K562 (cell line): Measurements from ENCODE around the gene PAX5. TPM values are rescaled to one million over a fixed set of nuclear protein-coding genes. Genes with fewer than 3 reads are reported as not detected.

Source experiments
- BMI1 ChIP-seq: fragments of 150-350 bp; IDR thresholded peaks from 2 replicates; pipeline ENCODE4 v1.6.1; 2014; ENCODE audit warnings: low read length
- CEBPB ChIP-seq: fragments of 450-650 bp; IDR thresholded peaks from 2 replicates; pipeline ENCODE4 v1.6.1; 2016; ENCODE audit warnings: missing genetic modification characterization, missing compliant biosample characterization
- CEBPG ChIP-seq, 3 experiments: fragments of 200-800 bp in 1 of 3; sonication (Bioruptor generic) in 1 of 3; sonication (generic) in 1 of 3; formaldehyde crosslinking in 1 of 3; IDR thresholded peaks in 2 of 3; conservative IDR thresholded peaks in 1 of 3; 2 replicates each; pipeline versions ENCODE4 v1.6.1 to v1.8.0; 2016 to 2022; ENCODE audit warnings: missing compliant biosample characterization in 2 of 3, missing genetic modification characterization in 2 of 3, mild to moderate bottlenecking in 1 of 3, missing genetic modification reagents in 1 of 3
- ELF1 ChIP-seq: fragments of 200-800 bp; sonication (Bioruptor generic); IDR thresholded peaks from 2 replicates; pipeline ENCODE4 v1.6.1; 2016; ENCODE audit warnings: missing genetic modification characterization, missing compliant biosample characterization
- EP300 ChIP-seq: IDR thresholded peaks from 2 replicates; pipeline ENCODE4 v1.6.1; 2012; ENCODE audit warnings: low read length, improper control_type of control experiment
- FOXA1 ChIP-seq: fragments of 450-650 bp; IDR thresholded peaks from 2 replicates; pipeline ENCODE4 v1.6.1; 2016; ENCODE audit warnings: mild to moderate bottlenecking, borderline replicate concordance
- HBP1 ChIP-seq: fragments of 450-650 bp; formaldehyde crosslinking; IDR thresholded peaks from 2 replicates; pipeline ENCODE4 v1.4.0; 2022; ENCODE audit warnings: missing genetic modification characterization
- IFI16 ChIP-seq: fragments of 250-450 bp; sonication (Bioruptor Pico); IDR thresholded peaks from 2 replicates; pipeline ENCODE4 v2.1.2; 2022; ENCODE audit warnings: mild to moderate bottlenecking, inconsistent platforms
- LCOR ChIP-seq: sonication (generic); formaldehyde crosslinking; IDR thresholded peaks from 2 replicates; pipeline ENCODE4 v1.8.0; 2022; ENCODE audit warnings: mild to moderate bottlenecking, missing genetic modification reagents
- NFE2L1 ChIP-seq: fragments of 450-650 bp; IDR thresholded peaks from 2 replicates; pipeline ENCODE4 v1.6.1; 2016; ENCODE audit warnings: missing genetic modification characterization, low read depth, mild to moderate bottlenecking, missing compliant biosample characterization, moderate library complexity, borderline replicate concordance
- RB1 ChIP-seq: fragments of 450-650 bp; IDR thresholded peaks from 2 replicates; pipeline ENCODE4 v1.6.1; 2017; ENCODE audit warnings: low read depth, mild to moderate bottlenecking
- RBM15 ChIP-seq: fragments of 200-400 bp; formaldehyde crosslinking; IDR thresholded peaks from 2 replicates; pipeline ENCODE4 v1.6.1; 2018; ENCODE audit warnings: mild to moderate bottlenecking, low read length, moderate library complexity; ENCODE audit not compliant: insufficient read depth
- RFX1 ChIP-seq: fragments of 450-650 bp; IDR thresholded peaks from 2 replicates; pipeline ENCODE4 v1.6.1; 2016; ENCODE audit warnings: mild to moderate bottlenecking, moderate library complexity
- SAFB ChIP-seq: fragments of 200-400 bp; formaldehyde crosslinking; IDR thresholded peaks from 2 replicates; pipeline ENCODE4 v1.6.1; 2017; ENCODE audit warnings: low read depth, low read length, borderline replicate concordance
- SRSF9 ChIP-seq: fragments of 200-400 bp; formaldehyde crosslinking; IDR thresholded peaks from 2 replicates; pipeline ENCODE4 v1.6.1; 2017; ENCODE audit warnings: low read depth, low read length, borderline replicate concordance
- TFE3 ChIP-seq: fragments of 450-650 bp; formaldehyde crosslinking; IDR thresholded peaks from 2 replicates; pipeline ENCODE4 v1.4.0; 2020; ENCODE audit warnings: mild to moderate bottlenecking, mixed read lengths
- USF1 ChIP-seq: sonication (generic); formaldehyde crosslinking; IDR thresholded peaks from 2 replicates; pipeline ENCODE4 v1.9.0; 2022; ENCODE audit warnings: mild to moderate bottlenecking, missing genetic modification reagents
- ZNF124 ChIP-seq: sonication (generic); formaldehyde crosslinking; IDR thresholded peaks from 2 replicates; pipeline ENCODE4 v1.8.1; 2022; ENCODE audit warnings: missing genetic modification reagents
- ZNF165 ChIP-seq: fragments of 250-450 bp; sonication (Bioruptor Pico); IDR thresholded peaks from 2 replicates; pipeline ENCODE4 v1.4.0; 2020; ENCODE audit warnings: borderline replicate concordance
- ZNF197 ChIP-seq: fragments of 200-800 bp; sonication (Bioruptor generic); IDR thresholded peaks from 2 replicates; pipeline ENCODE4 v1.6.1; 2016; ENCODE audit warnings: low read depth, missing genetic modification characterization, missing compliant biosample characterization
- ZNF217 ChIP-seq: sonication (generic); formaldehyde crosslinking; IDR thresholded peaks from 2 replicates; pipeline ENCODE4 v1.8.0; 2022; ENCODE audit warnings: mild to moderate bottlenecking, missing genetic modification reagents
- ZNF3 ChIP-seq: fragments of 250-450 bp; sonication (Bioruptor Pico); IDR thresholded peaks from 2 replicates; pipeline ENCODE4 v1.5.0; 2021; ENCODE audit warnings: mild to moderate bottlenecking, moderate library complexity
- ZNF384 ChIP-seq: IDR thresholded peaks from 2 replicates; pipeline ENCODE4 v1.6.1; 2012; ENCODE audit warnings: low read depth, low read length, improper control_type of control experiment
- ZNF655 ChIP-seq: fragments of 250-450 bp; sonication (Bioruptor Pico); IDR thresholded peaks from 2 replicates; pipeline ENCODE4 v1.5.0; 2021
- polyA plus RNA-seq, 8 experiments: library from polyadenylated mRNA; depleted of rRNA in 4 of 8; stranded (reverse) in 5 of 8; unstranded in 3 of 8; fragments of >200 nt; fragmentation: Nextera tagmentation in 2 of 8; fragmentation: Illumina TruSeq in 1 of 8; extraction: Ambion mirVana in 2 of 8; extraction: Trizol in 1 of 8; gene quantifications; 2 replicates each; pipeline versions ENCODE4 v1.2.1 to v1.2.3, GENCODE V29; 2011 to 2014; ENCODE audit warnings: inconsistent platforms in 1 of 8, missing spikeins in 1 of 8
- total RNA-seq, 7 experiments: library from RNA; depleted of rRNA in 6 of 7; stranded (reverse); fragments of >200 nt in 6 of 7; fragmentation: Illumina TruSeq in 2 of 7; extraction: Trizol in 2 of 7; gene quantifications; 2 replicates each; pipeline versions ENCODE4 v1.2.1 to v1.2.3, GENCODE V29; 2011 to 2021; ENCODE audit warnings: low replicate concordance in 1 of 7

Gene PAX5
- total and polyA plus RNA-seq, 9 of the 15 experiments (the other 6 are each of a cell fraction or from before 2014, with no cell fraction given): 0.03 to 0.09 TPM; not detected in 7

GRCh38 chr9:37079370-37080164 is 45.5 kb upstream of the PAX5 start (continued):
- TF ChIP-seq USF1 (CRISPR knock-in tag): peak; percentile 91
- TF ChIP-seq BMI1: no peak
- no peak for TF ChIP-seq ZNF384
- no peak for TF ChIP-seq RBM15
- no peak for TF ChIP-seq IFI16 (CRISPR knock-in tag)
- TF ChIP-seq CEBPG (CRISPR knock-in tag; IDR thresholded peaks at IDR 0.05): 0 out of 2 replicates have a peak, but pooled peaks have one; percentile 11
- TF ChIP-seq CEBPG (tag; conservative IDR thresholded peaks at IDR 0.05 in 1 of 2, IDR thresholded peaks at IDR 0.05 in 1 of 2): no peak
- TF ChIP-seq LCOR (CRISPR knock-in tag): peak; percentile 82; the same call in 1 of the 2 replicates
- no peak for TF ChIP-seq SAFB
- TF ChIP-seq ZNF3: no peak
- no peak for TF ChIP-seq ZNF655 (CRISPR knock-in tag)
- no peak for TF ChIP-seq ZNF124 (CRISPR knock-in tag)
- no peak for TF ChIP-seq EP300
- no peak for TF ChIP-seq FOXA1
- TF ChIP-seq TFE3: no peak
- TF ChIP-seq HBP1: no peak
- peak; percentile 67 for TF ChIP-seq RFX1
- TF ChIP-seq CEBPB (tag): no peak
- no peak for TF ChIP-seq ZNF165
- no peak for TF ChIP-seq ZNF217
- peak; percentile 92 for TF ChIP-seq ELF1 (tag)
- no peak for TF ChIP-seq SRSF9
- TF ChIP-seq NFE2L1 (tag): no peak
- TF ChIP-seq RB1: peak; percentile 71; the same call in 1 of the 2 replicates
- no peak for TF ChIP-seq ZNF197 (CRISPR knock-in tag)
